HepG2 (cell line): ENCODE measurements around the gene ZIC4. TPM values are rescaled to one million over a fixed set of nuclear protein-coding genes. Genes with fewer than 3 reads are reported as not detected.

Source experiments
- ARID2 ChIP-seq: sonication (generic); formaldehyde crosslinking; IDR thresholded peaks from 2 replicates; pipeline ENCODE4 v1.8.1; 2022; ENCODE audit warnings: mild to moderate bottlenecking, missing genetic modification reagents, borderline replicate concordance
- KDM4B ChIP-seq: sonication (generic); formaldehyde crosslinking; IDR thresholded peaks from 2 replicates; pipeline ENCODE4 v1.4.0; 2020; ENCODE audit warnings: missing genetic modification reagents
- PPARG ChIP-seq: conservative IDR thresholded peaks from 2 replicates; pipeline ENCODE4 v1.6.1; 2016; ENCODE audit warnings: missing biosample characterization, missing genetic modification reagents
- ZKSCAN5 ChIP-seq: sonication (generic); formaldehyde crosslinking; IDR thresholded peaks from 2 replicates; pipeline ENCODE4 v1.5.1; 2020; ENCODE audit warnings: mild to moderate bottlenecking, missing genetic modification reagents
- ZNF547 ChIP-seq: sonication (generic); formaldehyde crosslinking; IDR thresholded peaks from 2 replicates; pipeline ENCODE4 v1.5.1; 2020; ENCODE audit warnings: mild to moderate bottlenecking, missing genetic modification reagents
- polyA plus RNA-seq, 8 experiments: library from polyadenylated mRNA; depleted of rRNA in 3 of 8; stranded (reverse) in 7 of 8; unstranded in 1 of 8; fragments of >200 nt; fragmentation: Illumina TruSeq in 4 of 8; extraction: Trizol in 4 of 8; gene quantifications; 2 replicates each; pipeline versions ENCODE4 v1.2.1 to v1.2.3, GENCODE V29; 2011 to 2016; ENCODE audit warnings: low read depth in 4 of 8, missing spikeins in 1 of 8, mixed read lengths in 1 of 8; ENCODE audit not compliant: insufficient read depth in 1 of 8
- total RNA-seq, 5 experiments: library from RNA; depleted of rRNA; stranded (reverse); fragments of >200 nt; fragmentation: Illumina TruSeq; extraction: Trizol; gene quantifications; 2 replicates each; pipeline ENCODE4 v1.2.3, GENCODE V29; 2016; ENCODE audit warnings: low read depth in 1 of 5
- TF ChIP-seq, protein P1 (sequence below): sonication (generic); formaldehyde crosslinking; IDR thresholded peaks from 2 replicates; pipeline ENCODE4 v1.4.0; 2020; ENCODE audit warnings: missing genetic modification reagents, mild to moderate bottlenecking, borderline replicate concordance
- TF ChIP-seq, protein P2 (sequence below): sonication (generic); formaldehyde crosslinking; IDR thresholded peaks from 2 replicates; pipeline ENCODE4 v1.9.0; 2022; ENCODE audit warnings: missing genetic modification reagents, mild to moderate bottlenecking, borderline replicate concordance
- TF ChIP-seq, protein P3 (sequence below): sonication (generic); formaldehyde crosslinking; conservative IDR thresholded peaks from 2 replicates; pipeline ENCODE4 v1.8.0; 2022; ENCODE audit warnings: missing genetic modification reagents

The ZIC4 gene
- total and polyA plus RNA-seq, 2 of the 13 experiments (the other 11 are each of a cell fraction or from before 2014, with no cell fraction given), result not detected

DNA sequence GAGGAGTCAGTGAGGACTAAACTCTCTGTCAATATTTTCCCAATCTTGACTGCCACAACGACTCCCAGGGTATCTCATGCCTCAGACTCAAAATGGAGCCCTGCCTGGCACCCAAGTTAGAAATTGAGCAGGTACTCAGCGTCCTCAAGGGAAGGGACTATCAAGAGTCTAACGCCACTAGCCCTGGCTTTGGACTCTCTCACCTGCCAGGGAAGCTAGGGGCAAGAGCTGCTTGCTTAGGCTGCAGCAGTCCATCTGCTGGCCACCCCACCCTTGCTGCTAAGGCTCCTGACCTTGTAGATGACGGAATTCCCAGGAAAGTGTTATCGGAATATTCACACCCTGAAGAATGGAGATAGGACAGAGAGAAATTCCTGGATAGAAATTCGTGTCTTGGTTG, 33.0 kb downstream of the ZIC4 start (continued):
- TF ChIP-seq, protein P1, sequence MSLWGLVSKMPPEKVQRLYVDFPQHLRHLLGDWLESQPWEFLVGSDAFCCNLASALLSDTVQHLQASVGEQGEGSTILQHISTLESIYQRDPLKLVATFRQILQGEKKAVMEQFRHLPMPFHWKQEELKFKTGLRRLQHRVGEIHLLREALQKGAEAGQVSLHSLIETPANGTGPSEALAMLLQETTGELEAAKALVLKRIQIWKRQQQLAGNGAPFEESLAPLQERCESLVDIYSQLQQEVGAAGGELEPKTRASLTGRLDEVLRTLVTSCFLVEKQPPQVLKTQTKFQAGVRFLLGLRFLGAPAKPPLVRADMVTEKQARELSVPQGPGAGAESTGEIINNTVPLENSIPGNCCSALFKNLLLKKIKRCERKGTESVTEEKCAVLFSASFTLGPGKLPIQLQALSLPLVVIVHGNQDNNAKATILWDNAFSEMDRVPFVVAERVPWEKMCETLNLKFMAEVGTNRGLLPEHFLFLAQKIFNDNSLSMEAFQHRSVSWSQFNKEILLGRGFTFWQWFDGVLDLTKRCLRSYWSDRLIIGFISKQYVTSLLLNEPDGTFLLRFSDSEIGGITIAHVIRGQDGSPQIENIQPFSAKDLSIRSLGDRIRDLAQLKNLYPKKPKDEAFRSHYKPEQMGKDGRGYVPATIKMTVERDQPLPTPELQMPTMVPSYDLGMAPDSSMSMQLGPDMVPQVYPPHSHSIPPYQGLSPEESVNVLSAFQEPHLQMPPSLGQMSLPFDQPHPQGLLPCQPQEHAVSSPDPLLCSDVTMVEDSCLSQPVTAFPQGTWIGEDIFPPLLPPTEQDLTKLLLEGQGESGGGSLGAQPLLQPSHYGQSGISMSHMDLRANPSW (CRISPR knock-in tag), result no peak
- TF ChIP-seq PPARG (no peak), KDM4B (CRISPR knock-in tag) (no peak), ZKSCAN5 (CRISPR knock-in tag) (no peak), ARID2 (CRISPR knock-in tag) (no peak), ZNF547 (CRISPR knock-in tag) (no peak)
- TF ChIP-seq, protein P2, sequence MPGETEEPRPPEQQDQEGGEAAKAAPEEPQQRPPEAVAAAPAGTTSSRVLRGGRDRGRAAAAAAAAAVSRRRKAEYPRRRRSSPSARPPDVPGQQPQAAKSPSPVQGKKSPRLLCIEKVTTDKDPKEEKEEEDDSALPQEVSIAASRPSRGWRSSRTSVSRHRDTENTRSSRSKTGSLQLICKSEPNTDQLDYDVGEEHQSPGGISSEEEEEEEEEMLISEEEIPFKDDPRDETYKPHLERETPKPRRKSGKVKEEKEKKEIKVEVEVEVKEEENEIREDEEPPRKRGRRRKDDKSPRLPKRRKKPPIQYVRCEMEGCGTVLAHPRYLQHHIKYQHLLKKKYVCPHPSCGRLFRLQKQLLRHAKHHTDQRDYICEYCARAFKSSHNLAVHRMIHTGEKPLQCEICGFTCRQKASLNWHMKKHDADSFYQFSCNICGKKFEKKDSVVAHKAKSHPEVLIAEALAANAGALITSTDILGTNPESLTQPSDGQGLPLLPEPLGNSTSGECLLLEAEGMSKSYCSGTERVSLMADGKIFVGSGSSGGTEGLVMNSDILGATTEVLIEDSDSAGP (CRISPR knock-in tag), result no peak
- TF ChIP-seq, protein P3, sequence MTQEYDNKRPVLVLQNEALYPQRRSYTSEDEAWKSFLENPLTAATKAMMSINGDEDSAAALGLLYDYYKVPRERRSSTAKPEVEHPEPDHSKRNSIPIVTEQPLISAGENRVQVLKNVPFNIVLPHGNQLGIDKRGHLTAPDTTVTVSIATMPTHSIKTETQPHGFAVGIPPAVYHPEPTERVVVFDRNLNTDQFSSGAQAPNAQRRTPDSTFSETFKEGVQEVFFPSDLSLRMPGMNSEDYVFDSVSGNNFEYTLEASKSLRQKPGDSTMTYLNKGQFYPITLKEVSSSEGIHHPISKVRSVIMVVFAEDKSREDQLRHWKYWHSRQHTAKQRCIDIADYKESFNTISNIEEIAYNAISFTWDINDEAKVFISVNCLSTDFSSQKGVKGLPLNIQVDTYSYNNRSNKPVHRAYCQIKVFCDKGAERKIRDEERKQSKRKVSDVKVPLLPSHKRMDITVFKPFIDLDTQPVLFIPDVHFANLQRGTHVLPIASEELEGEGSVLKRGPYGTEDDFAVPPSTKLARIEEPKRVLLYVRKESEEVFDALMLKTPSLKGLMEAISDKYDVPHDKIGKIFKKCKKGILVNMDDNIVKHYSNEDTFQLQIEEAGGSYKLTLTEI, result no peak
